Non-pigmented ciliary epithelial cell (primary cell): Measurements from ENCODE around the gene PUSL1.

Experiments used
- DNase-seq: peaks from one replicate; pipeline ENCODE4 v3.0.0-alpha.2; 2010; ENCODE audit warnings: low read depth

Gene PUSL1

GRCh38 chr1:1354271-1355247 is 46.2 kb downstream of the PUSL1 start:
- no peak for DNase-seq

DNA sequence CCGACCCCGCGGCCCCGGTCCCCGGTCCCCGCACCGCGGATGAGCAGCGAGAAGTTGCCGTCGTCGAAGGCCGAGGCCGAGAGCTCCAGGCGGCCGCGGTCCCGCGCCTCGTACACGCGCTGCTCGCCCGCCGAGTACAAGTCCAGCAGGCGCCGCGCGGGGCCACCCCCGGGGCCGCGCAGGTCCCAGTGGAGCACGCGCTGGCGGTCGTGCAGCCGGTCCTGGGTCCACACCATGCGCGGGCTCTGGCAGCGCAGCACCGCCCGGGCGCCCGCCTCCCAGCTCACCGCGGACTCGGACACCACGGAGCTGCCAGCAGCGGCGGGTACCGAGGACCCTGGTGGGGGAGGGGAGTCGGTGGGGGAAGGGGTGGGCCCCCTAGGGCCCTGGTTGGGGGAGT is 47.0 kb downstream of the PUSL1 start:
- DNase-seq = no peak

GRCh38 chr1:1356166-1356795 is 47.9 kb downstream of the PUSL1 start:
- DNase-seq = no peak

DNA sequence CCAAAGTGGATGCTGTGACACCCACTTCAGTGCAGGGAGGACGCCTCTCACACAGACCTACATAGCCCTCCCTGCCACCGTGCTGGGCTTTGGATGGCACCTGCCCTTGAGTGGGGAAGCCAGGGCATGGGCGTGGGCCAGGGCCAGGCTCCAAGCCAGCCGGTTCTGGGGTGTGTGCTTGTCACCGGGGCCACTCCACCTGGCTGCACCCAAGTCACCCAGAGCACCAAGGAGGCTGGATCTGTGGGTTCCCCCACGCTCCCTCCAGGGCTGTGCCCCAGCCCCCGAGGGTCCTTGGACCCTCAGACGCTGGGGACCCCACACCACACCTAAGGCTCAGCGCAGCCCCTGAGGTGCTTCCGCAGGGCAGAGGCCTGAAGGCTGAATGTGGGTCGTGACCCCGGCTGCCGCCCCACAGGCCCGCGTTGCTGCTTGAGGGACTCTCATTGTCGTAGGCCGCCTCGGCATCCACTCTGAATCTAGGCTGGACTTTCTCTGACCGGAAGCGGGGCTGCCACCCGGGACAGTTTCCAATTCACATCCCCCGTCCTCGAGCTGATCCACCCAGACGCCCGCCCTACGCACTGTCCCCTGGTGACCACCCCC is 48.5 kb downstream of the PUSL1 start:
- DNase-seq = no peak

DNA sequence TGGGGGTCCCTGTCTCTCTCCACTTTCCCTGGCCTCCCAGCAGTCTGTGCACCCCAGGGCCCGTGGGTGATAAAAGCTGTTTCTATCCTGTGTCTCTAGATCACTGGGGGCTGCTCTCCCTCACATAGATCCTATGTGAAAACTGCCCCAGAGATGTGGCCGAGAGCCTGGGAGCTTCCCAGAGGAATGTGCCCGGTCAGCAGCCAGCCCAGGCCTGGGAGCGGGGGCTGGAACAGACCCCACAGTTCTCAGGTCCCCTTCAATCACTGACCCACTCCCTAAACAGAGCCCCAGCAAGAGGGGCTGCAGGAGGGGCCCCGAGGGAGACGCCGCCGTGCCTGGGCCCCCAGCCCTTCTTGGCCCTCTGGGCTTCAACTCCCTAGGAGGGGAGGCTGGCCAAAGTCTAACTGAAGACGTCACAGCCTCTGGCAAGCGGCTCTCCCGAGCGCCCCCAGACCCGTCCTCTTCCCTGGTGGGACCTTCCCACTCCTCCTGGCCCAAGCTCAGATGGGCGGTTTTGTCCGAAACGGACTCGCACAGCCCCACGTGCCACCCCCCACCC is 49.6 kb downstream of the PUSL1 start:
- DNase-seq = no peak

DNA sequence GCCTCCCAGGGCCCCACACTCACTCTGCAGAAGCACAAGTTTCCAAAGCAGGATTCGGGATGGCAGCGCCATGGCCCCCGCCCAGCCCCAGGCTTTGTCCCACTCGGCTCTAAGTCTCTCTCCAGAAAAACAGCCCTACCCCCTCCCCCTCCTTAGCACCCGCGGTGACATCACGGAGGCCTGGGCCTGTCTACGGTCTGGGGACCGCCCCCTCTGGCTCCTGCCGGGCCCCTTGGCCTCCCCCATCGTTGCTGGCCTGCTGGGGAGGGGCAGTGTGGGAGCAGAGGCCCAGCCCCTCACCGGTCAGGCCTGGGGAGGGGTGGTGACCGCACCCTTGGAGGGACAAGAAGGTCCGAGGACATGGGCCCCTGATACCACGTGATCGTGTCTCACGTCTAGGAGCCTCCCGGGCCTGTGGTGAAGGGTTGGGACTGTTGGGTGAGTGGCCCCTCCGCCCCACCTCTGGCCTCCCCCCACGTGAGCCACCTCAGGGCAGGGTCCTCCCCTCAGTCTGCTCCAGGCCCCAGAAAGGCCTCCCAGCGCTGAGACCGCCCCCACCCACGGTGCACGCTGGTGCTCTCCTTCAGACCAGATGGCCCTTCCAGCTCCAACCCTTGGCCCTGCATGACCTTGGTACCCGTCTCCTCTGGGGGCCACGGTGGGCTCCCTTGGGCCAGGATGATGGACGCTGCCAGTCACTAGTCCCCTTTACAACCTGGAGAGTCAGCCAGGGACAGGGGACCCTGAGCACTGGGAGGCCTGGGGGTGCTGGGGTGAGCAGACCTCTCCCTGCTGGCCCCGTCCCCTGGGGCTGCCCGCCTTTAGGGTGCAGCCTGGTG is 50.3 kb downstream of the PUSL1 start, which contains the start of gene MXRA8:
MXRA8 (minus strand) TSS at position 123 of the 839 bp plus-strand sequence; CDS start at position 72, 51 bp downstream.
- no peak for DNase-seq

DNA sequence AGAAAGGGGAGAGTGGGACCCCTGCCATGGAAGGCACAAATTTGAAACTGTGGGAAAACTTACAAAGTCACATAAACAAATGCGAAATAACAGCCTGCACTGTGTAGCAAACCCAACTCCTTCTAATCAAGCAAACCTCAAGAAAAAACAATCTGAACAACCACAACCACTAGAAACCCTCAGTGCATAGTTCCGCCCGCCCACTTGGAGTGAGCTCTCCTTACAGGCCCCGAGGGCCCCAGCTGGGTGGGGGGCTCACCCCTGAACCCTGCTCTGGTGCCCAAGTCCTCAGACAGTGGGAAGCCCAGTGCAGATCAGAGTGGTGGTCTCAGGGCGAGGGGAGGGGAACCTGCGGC is 50.9 kb downstream of the PUSL1 start:
- no peak for DNase-seq

DNA sequence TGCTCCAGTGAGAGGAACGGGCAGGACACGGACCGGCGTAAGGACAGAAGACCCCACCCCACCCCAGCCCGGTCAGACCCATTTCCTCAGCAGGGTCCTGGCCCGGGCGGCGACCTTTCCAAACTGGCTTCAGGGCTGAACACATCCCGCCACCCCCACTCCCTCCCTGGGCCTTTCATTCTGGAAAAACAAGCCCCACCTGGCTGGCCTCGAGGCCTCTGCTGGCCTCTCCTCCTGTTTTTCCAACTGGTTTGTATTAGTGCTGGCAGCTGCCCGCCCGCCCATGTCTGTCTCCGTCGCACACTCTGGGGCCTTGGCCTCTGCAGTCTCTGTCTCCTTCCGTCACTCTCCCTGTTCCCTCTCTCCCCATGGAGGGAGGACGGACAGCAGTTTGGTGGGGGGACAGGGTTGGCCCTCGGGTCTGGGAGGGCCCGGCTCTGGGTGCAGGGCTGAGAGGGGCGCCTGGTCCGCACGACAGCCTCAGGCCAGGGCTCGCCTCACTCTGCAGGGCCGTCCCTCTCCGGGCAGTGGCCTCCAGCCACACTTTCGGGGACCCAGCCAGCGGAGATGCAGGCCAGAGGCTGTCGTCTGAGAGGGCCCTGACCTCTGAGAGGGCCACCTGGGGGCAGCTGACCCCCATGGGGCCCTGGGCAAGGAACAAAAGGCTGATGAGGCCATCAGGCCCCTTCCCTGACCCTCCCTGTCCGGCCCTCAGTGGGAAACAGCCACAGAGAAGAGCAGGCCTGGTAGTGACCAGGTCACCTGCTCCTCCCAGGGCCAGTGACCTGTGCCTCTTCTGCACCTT is 51.5 kb downstream of the PUSL1 start:
- DNase-seq = no peak

- peak; percentile 78 for DNase-seq
Measured at GRCh38 chr1:1360506-1361169, 52.2 kb downstream of the PUSL1 start.
